GM12878 (cell line): ENCODE results near the gene CLTCL1. TPM values are rescaled to one million over a fixed set of nuclear protein-coding genes. Genes with fewer than 3 reads are reported as not detected.

Experiments
- ATAC-seq: fragments of 200-7000 bp; cut with Tn5 transposase; 3 replicates; pipeline ENCODE4 v1.9.1; 2020; ENCODE audit warnings: mild to moderate bottlenecking, moderate library complexity
- BruUV-seq: library from RNA; stranded (reverse); fragments of 400-500 nt; replicated peaks from 2 replicates; lab custom pipeline; 2021; lab: Mats Ljungman, UMichigan
- CTCF ChIA-PET: fragments of 300-600 bp; sonication (Branson Sonifier 250); formaldehyde crosslinking; extraction: SDS; loops from one replicate; lab custom pipeline; 2021; ENCODE audit warnings: inconsistent platforms; lab: Yijun Ruan, JAX
- POLR2A ChIA-PET: fragments of 350-600 bp; formaldehyde crosslinking; extraction: SDS; loops from one replicate; lab custom pipeline; 2021; ENCODE audit warnings: inconsistent platforms; lab: Charles Lee
- RAD21 ChIA-PET: fragments of 300-600 bp; sonication (Branson Sonifier 250); formaldehyde crosslinking; loops from one replicate; lab custom pipeline; 2023; ENCODE audit warnings: antibody characterized with exemption; ENCODE audit not compliant: unreplicated experiment; lab: Charles Lee
- SMC1A ChIA-PET: fragments of 300-600 bp; sonication (Branson Sonifier 250); formaldehyde crosslinking; loops from one replicate; lab custom pipeline; 2023; ENCODE audit not compliant: unreplicated experiment, uncharacterized antibody; lab: Charles Lee
- DNase-seq: peaks from one replicate; pipeline ENCODE4 v3.0.0-alpha.2; 2011; ENCODE audit warnings: low read depth, low spot score
- FAIRE-seq: peaks from 3 replicates; lab custom pipeline; 2011; peaks lifted over from hg19 to GRCh38; lab: Jason Lieb, UNC
- H2AFZ ChIP-seq: 2 replicates; pipeline ENCODE4 v1.6.0; 2011; ENCODE audit warnings: low read depth, low read length, control low read depth; ENCODE audit not compliant: control insufficient read depth
- H3K27ac ChIP-seq: 2 replicates; pipeline ENCODE4 v1.5.1; 2011; ENCODE audit warnings: control low read depth; ENCODE audit not compliant: control insufficient read depth, insufficient read depth
- H3K27me3 ChIP-seq, 2 experiments: replicated peaks in 1 of 2; 2 replicates each; pipeline versions ENCODE4 v1.6.0 to v1.6.1; 2011; ENCODE audit warnings: low read length in 1 of 2; ENCODE audit not compliant: control insufficient read depth in 2 of 2, insufficient read depth in 2 of 2
- H3K36me3 ChIP-seq, 2 experiments: 2 replicates each; pipeline ENCODE4 v1.5.1; 2011; ENCODE audit warnings: low read length in 1 of 2; ENCODE audit not compliant: control insufficient read depth in 2 of 2, insufficient read depth in 2 of 2
- H3K4me1 ChIP-seq: 2 replicates; pipeline ENCODE4 v1.6.1; 2011; ENCODE audit warnings: mild to moderate bottlenecking, low read length, moderate library complexity, mixed read lengths; ENCODE audit not compliant: control insufficient read depth, insufficient read depth
- H3K4me2 ChIP-seq: 2 replicates; pipeline ENCODE4 v1.6.0; 2011; ENCODE audit warnings: control low read depth; ENCODE audit not compliant: control insufficient read depth, insufficient read depth
- H3K4me3 ChIP-seq: fragments of 200-600 bp; sonication (generic); 2 replicates; pipeline ENCODE4 v1.5.1; 2016
- H3K79me2 ChIP-seq: 2 replicates; pipeline ENCODE4 v1.6.0; 2011; ENCODE audit warnings: low read length; ENCODE audit not compliant: control insufficient read depth, insufficient read depth
- H3K9ac ChIP-seq: 2 replicates; pipeline ENCODE4 v1.8.0; 2011; ENCODE audit warnings: low read length, control low read depth, mixed read lengths; ENCODE audit not compliant: control insufficient read depth, insufficient read depth
- H3K9me3 ChIP-seq: replicated peaks from 3 replicates; pipeline ENCODE4 v1.5.1; 2011; ENCODE audit warnings: mild to moderate bottlenecking, low read length; ENCODE audit not compliant: control insufficient read depth, insufficient read depth
- H4K20me1 ChIP-seq: 2 replicates; pipeline ENCODE4 v1.6.0; 2011; ENCODE audit not compliant: control insufficient read depth, insufficient read depth
- CREM ChIP-seq: IDR thresholded peaks from 2 replicates; pipeline ENCODE4 v1.6.1; 2014; ENCODE audit warnings: antibody characterized with exemption, low read depth
- HDAC2 ChIP-seq: fragments of 200-600 bp; sonication (generic); IDR thresholded peaks from 2 replicates; pipeline ENCODE4 v1.6.1; 2017
- IKZF1 ChIP-seq: fragments of 450-650 bp; conservative IDR thresholded peaks from 2 replicates; pipeline ENCODE4 v1.6.1; 2017; ENCODE audit warnings: antibody characterized with exemption, mild to moderate bottlenecking
- LARP7 ChIP-seq: fragments of 450-650 bp; IDR thresholded peaks from 2 replicates; pipeline ENCODE4 v1.6.1; 2017; ENCODE audit warnings: mild to moderate bottlenecking
- MEF2B ChIP-seq: fragments of 450-650 bp; IDR thresholded peaks from 2 replicates; pipeline ENCODE4 v1.6.1; 2018; ENCODE audit warnings: mild to moderate bottlenecking, moderate library complexity; ENCODE audit not compliant: partially characterized antibody, poor library complexity, severe bottlenecking
- MYC ChIP-seq: IDR thresholded peaks from 2 replicates; pipeline ENCODE4 v1.6.1; 2011; ENCODE audit warnings: mild to moderate bottlenecking, low read length, moderate library complexity, inconsistent platforms; ENCODE audit not compliant: insufficient read depth, insufficient replicate concordance, insufficient read length, severe bottlenecking
- NFXL1 ChIP-seq: fragments of 450-650 bp; IDR thresholded peaks from 2 replicates; pipeline ENCODE4 v1.6.1; 2017; ENCODE audit warnings: antibody characterized with exemption, mild to moderate bottlenecking, borderline replicate concordance
- NFYB ChIP-seq: IDR thresholded peaks from 2 replicates; pipeline ENCODE4 v1.6.1; 2011; ENCODE audit warnings: low read depth, mild to moderate bottlenecking, low read length, improper control_type of control experiment, moderate library complexity; ENCODE audit not compliant: insufficient read depth
- POU2F2 ChIP-seq: IDR thresholded peaks from 3 replicates; pipeline ENCODE4 v1.6.1; 2011; ENCODE audit warnings: low read depth, mild to moderate bottlenecking, low read length, borderline replicate concordance
- SMAD1 ChIP-seq: fragments of 450-650 bp; IDR thresholded peaks from 2 replicates; pipeline ENCODE4 v1.6.1; 2018; ENCODE audit warnings: mild to moderate bottlenecking, low read depth; ENCODE audit not compliant: partially characterized antibody
- SP1 ChIP-seq: IDR thresholded peaks from one replicate; pipeline ENCODE4 v1.6.1; 2011; ENCODE audit warnings: low read depth, low read length
- STAT1 ChIP-seq: fragments of 450-650 bp; conservative IDR thresholded peaks from 2 replicates; pipeline ENCODE4 v1.6.1; 2014; ENCODE audit warnings: antibody characterized with exemption, mild to moderate bottlenecking
- STAT3 ChIP-seq: IDR thresholded peaks from 2 replicates; pipeline ENCODE4 v1.6.1; 2011; ENCODE audit warnings: low read depth, low read length, improper control_type of control experiment
- YBX1 ChIP-seq: fragments of 450-650 bp; IDR thresholded peaks from 2 replicates; pipeline ENCODE4 v1.6.1; 2016; ENCODE audit warnings: antibody characterized with exemption
- ZNF24 ChIP-seq: fragments of 450-650 bp; IDR thresholded peaks from 2 replicates; pipeline ENCODE4 v1.6.1; 2017; ENCODE audit warnings: antibody characterized with exemption, mild to moderate bottlenecking
- ZSCAN29 ChIP-seq: fragments of 450-650 bp; IDR thresholded peaks from 2 replicates; pipeline ENCODE4 v1.6.1; 2017; ENCODE audit warnings: mild to moderate bottlenecking, moderate library complexity
- WGBS: methylation state at CpG from one replicate; pipeline ENCODE4 v1.1.6; 2016; ENCODE audit warnings: low lambda C conversion rate; ENCODE audit not compliant: insufficient replicate concordance, insufficient coverage; ENCODE audit errors: missing lambda C conversion rate; 5-methylcytosine and 5-hydroxymethylcytosine counted together
- in situ Hi-C: fragments of 300-500 bp; cut with MboI; formaldehyde crosslinking; loops from 9 replicates; pipeline ENCODE4 v1.14.3; 2018; ENCODE audit warnings: mixed read lengths
- intact Hi-C: fragments of 100-400 bp; cut with micrococcal nuclease; formaldehyde crosslinking; loops from one replicate; pipeline ENCODE4 v1.14.2; 2022; ENCODE audit not compliant: unreplicated experiment
- polyA plus RNA-seq, 11 experiments: library from polyadenylated mRNA; depleted of rRNA in 4 of 11; unstranded in 6 of 11; stranded (reverse) in 5 of 11; fragments of >200 nt; fragmentation: Nextera tagmentation in 4 of 11; fragmentation: Illumina TruSeq in 1 of 11; extraction: Ambion mirVana in 4 of 11; extraction: Trizol in 1 of 11; gene quantifications; 1 replicate in 1 of 11; 2 replicates in 10 of 11; pipeline versions ENCODE4 v1.2.1 to v1.2.3, GENCODE V29; 2011 to 2016; ENCODE audit warnings: inconsistent platforms in 2 of 11, missing spikeins in 2 of 11, low read depth in 1 of 11
- total RNA-seq, 4 experiments: library from RNA; depleted of rRNA in 3 of 4; stranded (reverse); fragments of >200 nt in 3 of 4; fragmentation: Illumina TruSeq in 1 of 4; extraction: Trizol in 1 of 4; gene quantifications; 2 replicates each; pipeline versions ENCODE4 v1.2.1 to v1.2.3, GENCODE V29; 2013 to 2021
- TF ChIP-seq, protein P1 (sequence below): IDR thresholded peaks from 2 replicates; pipeline ENCODE4 v1.6.1; 2011; ENCODE audit warnings: mild to moderate bottlenecking, low read depth, low read length, moderate library complexity; ENCODE audit not compliant: insufficient replicate concordance

Gene CLTCL1
- total and polyA plus RNA-seq, 10 of the 15 experiments (the other 5 are each of a cell fraction or from before 2014, with no cell fraction given): under 0.01 to 0.35 (median 0.12) TPM; not detected in 2

DNA sequence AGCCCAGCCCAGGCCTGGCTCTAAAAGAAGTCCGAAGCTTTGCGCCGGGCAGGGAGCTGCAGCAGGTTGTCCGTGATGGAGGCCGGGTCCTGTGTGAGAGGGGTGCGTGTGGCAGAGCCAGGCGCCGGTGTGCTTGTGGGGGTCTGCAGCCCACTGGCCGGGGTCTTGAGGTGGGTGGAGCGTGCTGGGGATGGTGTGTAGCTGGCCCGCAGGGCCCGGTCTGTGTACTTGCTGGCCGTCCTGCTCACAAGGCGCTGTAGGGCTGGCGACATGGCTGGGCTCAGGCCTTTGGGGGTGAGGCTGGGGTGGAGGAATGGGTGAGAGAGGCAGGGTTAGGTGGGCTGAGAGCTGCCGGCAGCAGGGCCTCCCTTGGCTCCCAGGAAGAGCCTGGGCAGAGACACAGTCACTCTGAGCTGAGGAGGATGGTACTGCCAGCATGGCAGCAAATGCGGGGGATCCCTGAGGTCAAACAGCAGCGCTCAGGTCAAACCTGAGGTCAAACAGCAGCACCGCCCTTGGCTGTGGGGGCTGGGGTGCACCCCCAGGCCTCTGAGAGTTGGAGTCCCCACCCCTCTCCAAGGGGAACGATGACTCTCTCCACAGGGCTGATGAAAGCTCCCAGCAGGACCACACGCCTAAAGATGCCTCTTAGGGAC, 157.2 kb downstream of the CLTCL1 start:
- Histone ChIP-seq H3K9me3 (no peaks in the 10 kb centered on the region), H4K20me1 (no peaks in the 10 kb centered on the region), H3K4me3 (no peak overlapping the region), H3K9ac (no peak overlapping the region), H2AFZ (no peak overlapping the region), H3K79me2 (no peaks in the 10 kb centered on the region), H3K4me1 (no peaks in the 10 kb centered on the region), H3K4me2 (no peak overlapping the region), H3K27me3 (no peaks in the 10 kb centered on the region)
- in situ Hi-C loops: no loop called here
- ChIA-PET RAD21 (no interaction called here), POLR2A (no interaction called here), SMC1A (no interaction called here), CTCF (interaction anchor here (2.3 kb wide), 1 partner anchor 11 kb away, joined by 6 read pairs; the partner anchor contains the start of gene ESS2)
- TF ChIP-seq HDAC2 (no peak), SMAD1 (no peak), STAT1 (no peak), NFXL1 (no peak), CREM (no peak), STAT3 (no peak), NFYB (no peak)
- TF ChIP-seq, all 136 proteins: peak for 0
- Histone ChIP-seq H3K36me3 (peaks cover 5 to 14% of the 10 kb centered on the region in 2 experiments), H3K27ac (no peak overlapping the region)
- FAIRE-seq: no peak
- no TSS peak for BruUV-seq
- no peak for ATAC-seq
- intact Hi-C loops: no loop called here
- DNase-seq: no peak
- whole genome bisulfite sequencing: 95% methylated on average over 21 of the region's 21 CpGs

GRCh38 chr22:19133561-19133960, 158.0 kb downstream of the CLTCL1 start:
- FAIRE-seq (no peak), DNase-seq (no peak), ATAC-seq (no peak)
- Histone ChIP-seq H3K4me2 (no peak overlapping the region), H3K27me3 (no peaks in the 10 kb centered on the region), H3K27ac (no peak overlapping the region), H4K20me1 (no peaks in the 10 kb centered on the region), H3K9me3 (no peaks in the 10 kb centered on the region), H3K36me3 (peaks cover 5 to 12% of the 10 kb centered on the region in 2 experiments), H3K4me3 (no peak overlapping the region), H3K79me2 (no peaks in the 10 kb centered on the region), H3K4me1 (no peaks in the 10 kb centered on the region), H3K9ac (no peak overlapping the region), H2AFZ (no peak overlapping the region)
- ChIA-PET RAD21 (interaction anchor here (0.6 kb wide), 1 partner anchor 1855 kb away, joined by 3 read pairs; no protein-coding TSS in a partner anchor), CTCF (interaction anchor here (1.0 to 2.3 kb wide), 2 partner anchors 11 to 48 kb away, joined by 3 to 6 read pairs; partner anchors contain the start of gene ESS2), POLR2A (interaction anchor here (0.7 kb wide), 1 partner anchor 8 kb away, joined by 3 read pairs; no protein-coding TSS in a partner anchor), SMC1A (no interaction called here)
- in situ Hi-C loops (no loop called here), intact Hi-C loops (no loop called here)
- no TSS peak for BruUV-seq
- WGBS: 85% methylated on average over 13 of the region's 13 CpGs
- no peak for TF ChIP-seq IKZF1
- TF ChIP-seq SP1: no peak
- no peak for TF ChIP-seq MYC
- TF ChIP-seq, protein P1, sequence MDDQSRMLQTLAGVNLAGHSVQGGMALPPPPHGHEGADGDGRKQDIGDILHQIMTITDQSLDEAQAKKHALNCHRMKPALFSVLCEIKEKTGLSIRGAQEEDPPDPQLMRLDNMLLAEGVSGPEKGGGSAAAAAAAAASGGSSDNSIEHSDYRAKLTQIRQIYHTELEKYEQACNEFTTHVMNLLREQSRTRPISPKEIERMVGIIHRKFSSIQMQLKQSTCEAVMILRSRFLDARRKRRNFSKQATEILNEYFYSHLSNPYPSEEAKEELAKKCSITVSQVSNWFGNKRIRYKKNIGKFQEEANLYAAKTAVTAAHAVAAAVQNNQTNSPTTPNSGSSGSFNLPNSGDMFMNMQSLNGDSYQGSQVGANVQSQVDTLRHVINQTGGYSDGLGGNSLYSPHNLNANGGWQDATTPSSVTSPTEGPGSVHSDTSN: no peak
- no peak for TF ChIP-seq LARP7
- TF ChIP-seq POU2F2: no peak
- no peak for TF ChIP-seq YBX1
- TF ChIP-seq MEF2B: no peak
- no peak for TF ChIP-seq ZSCAN29
- no peak for TF ChIP-seq ZNF24
